ENCODE data around the gene POR. TPM values are rescaled to one million over a fixed set of nuclear protein-coding genes. Genes with fewer than 3 reads are reported as not detected.

The POR gene
- total RNA-seq, 4 donors from 2014 or later = 66.6 to 244 (median 107) TPM

- Histone ChIP-seq H3K4me3 (peak overlapping the region in 1 of 4 donors; percentile 66), H3K4me1 (peaks cover 0 to 37% (median 4%) of the 10 kb centered on the region in 4 donors), H3K36me3 (no peaks in the 10 kb centered on the region), H3K27ac (no peak overlapping the region), H3K27me3 (no peaks in the 10 kb centered on the region), H3K9me3 (no peaks in the 10 kb centered on the region)
- DNase-seq (ENCODE audit: low spot score in 2 of 2) = no peak
- 98% methylated on average over 6 of the region's 6 CpGs for WGBS, 2 donors
- TF ChIP-seq POLR2A (IDR thresholded peaks at IDR 0.05) (no peak), EP300 (IDR thresholded peaks at IDR 0.05) (no peak), CTCF (IDR thresholded peaks at IDR 0.05) (no peak)
Observed at GRCh38 chr7:75913437-75913836, 1.5 kb upstream of the POR start.

- Histone ChIP-seq H3K27ac (peak overlapping the region; percentile 73 to 95 (median 86)), H3K36me3 (no peaks in the 10 kb centered on the region), H3K4me3 (peak overlapping the region; percentile 66 to 100 (median 85)), H3K9me3 (no peaks in the 10 kb centered on the region), H3K4me1 (peaks cover 0 to 44% (median 4%) of the 10 kb centered on the region in 4 donors), H3K27me3 (no peaks in the 10 kb centered on the region)
- TF ChIP-seq POLR2A (IDR thresholded peaks at IDR 0.05) (no peak), CTCF (IDR thresholded peaks at IDR 0.05) (no peak), EP300 (IDR thresholded peaks at IDR 0.05) (no peak)
- DNase-seq (ENCODE audit: low spot score in 2 of 2) = no peak
- WGBS, 2 donors = 27 to 32% methylated on average over 18 of the region's 18 CpGs
Observed at GRCh38 chr7:75914169-75914654, 743 bp upstream of the POR start.

GRCh38 chr7:75915416-75916156 is 631 bp downstream of the POR start:
- TF ChIP-seq CTCF (IDR thresholded peaks at IDR 0.05) = no peak
- no peak for TF ChIP-seq POLR2A (IDR thresholded peaks at IDR 0.05)
- no peak for TF ChIP-seq EP300 (IDR thresholded peaks at IDR 0.05)
- peak overlapping the region in 3 of 4 donors; percentile 88 to 95 (median 89) for H3K27ac ChIP-seq
- no peaks in the 10 kb centered on the region for H3K9me3 ChIP-seq
- no peaks in the 10 kb centered on the region for H3K27me3 ChIP-seq
- 0 to 1% methylated on average over 11 to 26 of the region's 32 CpGs for WGBS, 2 donors
- H3K36me3 ChIP-seq = no peaks in the 10 kb centered on the region
- peaks cover 0 to 56% (median 4%) of the 10 kb centered on the region in 4 donors for H3K4me1 ChIP-seq
- no peak for DNase-seq (ENCODE audit: low spot score in 2 of 2)
- H3K4me3 ChIP-seq = peak overlapping the region; percentile 66 to 100 (median 85)

- H3K27me3 ChIP-seq = no peaks in the 10 kb centered on the region
- H3K9me3 ChIP-seq = no peaks in the 10 kb centered on the region
- no peak for DNase-seq (ENCODE audit: low spot score in 2 of 2)
- H3K4me1 ChIP-seq = peaks cover 0 to 63% (median 4%) of the 10 kb centered on the region in 4 donors
- H3K36me3 ChIP-seq = no peaks in the 10 kb centered on the region
- 47 to 55% methylated on average over 5 of the region's 5 CpGs for WGBS, 2 donors
- H3K27ac ChIP-seq = peak overlapping the region in 3 of 4 donors; percentile 88 to 95 (median 89)
- no peak for TF ChIP-seq EP300 (IDR thresholded peaks at IDR 0.05)
- no peak for TF ChIP-seq CTCF (IDR thresholded peaks at IDR 0.05)
- no peak for TF ChIP-seq POLR2A (IDR thresholded peaks at IDR 0.05)
- peak overlapping the region; percentile 66 to 100 (median 85) for H3K4me3 ChIP-seq
Observed at GRCh38 chr7:75916259-75916658, 1.3 kb downstream of the POR start.
